GM12892 (cell line): ENCODE data around the gene MATN4.

Experiments
- DNase-seq: peaks from one replicate; pipeline ENCODE4 v3.0.0; 2011; ENCODE audit not compliant: insufficient read length
- FAIRE-seq: peaks from 2 replicates; lab custom pipeline; 2011; peaks lifted over from hg19 to GRCh38; lab: Jason Lieb, UNC
- POLR2A ChIP-seq: IDR thresholded peaks from 2 replicates; pipeline ENCODE4 v1.6.1; 2011; ENCODE audit warnings: low read depth, low read length, control low read depth
- POLR2AphosphoS5 ChIP-seq: IDR thresholded peaks from 2 replicates; pipeline ENCODE4 v1.6.1; 2011; ENCODE audit warnings: low read depth, low read length, control low read depth
- TAF1 ChIP-seq: IDR thresholded peaks from 2 replicates; pipeline ENCODE4 v1.6.1; 2011; ENCODE audit warnings: low read depth, mild to moderate bottlenecking, control low read depth, low read length, borderline replicate concordance

Gene MATN4

DNA sequence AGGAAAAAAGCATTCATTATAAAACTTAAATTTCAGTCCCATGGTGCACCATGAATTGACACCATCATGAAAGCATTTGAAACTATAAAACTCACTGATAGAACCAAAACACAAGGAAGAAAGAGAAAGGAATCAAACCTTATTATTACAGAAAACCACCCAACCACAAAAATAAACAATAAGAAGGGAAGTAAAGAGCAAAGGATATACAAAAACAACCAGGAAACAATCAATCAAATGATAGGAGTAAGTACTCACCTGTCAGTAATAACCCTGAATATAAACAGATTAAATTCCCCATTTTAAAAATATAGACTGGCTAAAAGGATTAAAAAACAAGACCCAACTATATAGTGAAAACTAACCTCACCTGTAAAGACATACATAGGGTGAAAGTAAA lies 59.5 kb downstream of the MATN4 start:
- DNase-seq: no peak
- FAIRE-seq: no peak
- TF ChIP-seq POLR2A (no peak), POLR2AphosphoS5 (no peak), TAF1 (no peak)

DNA sequence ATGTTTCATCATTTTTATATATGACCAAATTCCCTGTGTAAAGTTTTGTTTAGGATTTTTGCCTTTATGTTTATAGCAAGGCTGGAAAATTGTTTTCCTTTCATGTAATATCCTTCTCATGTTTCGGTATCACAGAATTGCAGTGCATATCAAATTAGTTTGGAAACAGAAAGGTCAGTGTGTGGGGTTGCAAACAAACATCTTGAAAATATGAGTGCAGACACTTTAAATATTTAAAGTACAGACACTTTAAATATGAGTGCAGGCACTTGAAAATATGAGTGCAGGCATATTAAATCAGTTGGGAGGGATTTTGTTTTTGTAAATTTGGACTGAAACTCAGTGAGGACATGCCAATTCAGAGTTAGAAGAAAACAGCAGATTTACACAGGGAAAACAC lies 60.2 kb downstream of the MATN4 start:
- no peak for FAIRE-seq
- no peak for DNase-seq
- no peak for TF ChIP-seq TAF1
- no peak for TF ChIP-seq POLR2A
- TF ChIP-seq POLR2AphosphoS5: no peak

DNA sequence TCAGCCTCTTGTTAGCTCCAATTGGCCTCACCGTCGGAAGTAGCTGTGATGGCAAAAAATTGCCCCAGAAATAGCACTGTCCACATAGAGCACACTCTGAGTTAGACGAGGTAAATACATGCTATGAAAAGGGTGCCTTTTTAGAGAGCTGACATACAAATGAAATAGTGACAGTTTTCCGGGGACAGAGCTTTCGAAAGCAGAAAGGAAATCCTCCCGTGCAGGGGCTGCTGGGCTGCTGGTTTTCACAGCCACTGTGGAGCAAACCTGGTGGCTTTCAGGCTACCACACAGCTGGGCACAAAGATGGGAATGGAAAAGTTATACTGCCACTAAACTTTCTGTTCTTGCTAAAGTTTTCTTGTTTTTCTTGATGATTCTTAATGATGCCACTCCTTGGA lies 62.0 kb downstream of the MATN4 start:
- DNase-seq: no peak
- TF ChIP-seq TAF1: no peak
- no peak for TF ChIP-seq POLR2A
- no peak for TF ChIP-seq POLR2AphosphoS5

More for the DNA sequence above, 62.0 kb downstream of the MATN4 start:
- no peak for FAIRE-seq
